Liver (tissue), 3 donors: ENCODE results near the gene TAOK2.

Experiments
- FOXA1 ChIP-seq: IDR thresholded peaks from 2 replicates; pipeline ENCODE4 v1.6.1; 2016; ENCODE audit warnings: antibody characterized with exemption
- NR2F2 ChIP-seq: IDR thresholded peaks from 2 replicates; pipeline ENCODE4 v1.6.1; 2016; ENCODE audit warnings: antibody characterized with exemption
- RAD21 ChIP-seq, 2 donors: IDR thresholded peaks; 2 replicates each; pipeline ENCODE4 v1.6.1; 2016; ENCODE audit warnings: antibody characterized with exemption in 2 of 2, mild to moderate bottlenecking in 2 of 2
- REST ChIP-seq: IDR thresholded peaks from 2 replicates; pipeline ENCODE4 v1.6.1; 2016; ENCODE audit warnings: antibody characterized with exemption, mild to moderate bottlenecking
- TAF1 ChIP-seq: conservative IDR thresholded peaks from 2 replicates; pipeline ENCODE4 v1.6.1; 2016; ENCODE audit warnings: antibody characterized with exemption, mild to moderate bottlenecking
- YY1 ChIP-seq: IDR thresholded peaks from 2 replicates; pipeline ENCODE4 v1.6.1; 2016; ENCODE audit warnings: antibody characterized with exemption, mild to moderate bottlenecking
- TF ChIP-seq, protein P1 (sequence below): IDR thresholded peaks from 2 replicates; pipeline ENCODE4 v1.6.1; 2016; ENCODE audit warnings: antibody characterized with exemption
- TF ChIP-seq, protein P2 (sequence below): fragments of 150-350 bp; IDR thresholded peaks from 2 replicates; pipeline ENCODE4 v1.5.1; 2017; ENCODE audit warnings: improper control_type of control experiment, low read depth, low read length; ENCODE audit not compliant: missing input control
- TF ChIP-seq, protein P3 (sequence below): IDR thresholded peaks from 2 replicates; pipeline ENCODE4 v1.6.1; 2016; ENCODE audit warnings: antibody characterized with exemption
- donor health status: healthy.
- donor health status: healthy.

GRCh38 chr16:29975811-29976511 lies 2.3 kb downstream of the TAOK2 start:
- TF ChIP-seq YY1 (no peak), RAD21 (IDR thresholded peaks at IDR 0.05) (no peak), REST (no peak), NR2F2 (no peak), TAF1 (no peak), FOXA1 (no peak)
- TF ChIP-seq, protein P1, sequence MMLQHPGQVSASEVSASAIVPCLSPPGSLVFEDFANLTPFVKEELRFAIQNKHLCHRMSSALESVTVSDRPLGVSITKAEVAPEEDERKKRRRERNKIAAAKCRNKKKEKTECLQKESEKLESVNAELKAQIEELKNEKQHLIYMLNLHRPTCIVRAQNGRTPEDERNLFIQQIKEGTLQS = no peak
- TF ChIP-seq, protein P2, sequence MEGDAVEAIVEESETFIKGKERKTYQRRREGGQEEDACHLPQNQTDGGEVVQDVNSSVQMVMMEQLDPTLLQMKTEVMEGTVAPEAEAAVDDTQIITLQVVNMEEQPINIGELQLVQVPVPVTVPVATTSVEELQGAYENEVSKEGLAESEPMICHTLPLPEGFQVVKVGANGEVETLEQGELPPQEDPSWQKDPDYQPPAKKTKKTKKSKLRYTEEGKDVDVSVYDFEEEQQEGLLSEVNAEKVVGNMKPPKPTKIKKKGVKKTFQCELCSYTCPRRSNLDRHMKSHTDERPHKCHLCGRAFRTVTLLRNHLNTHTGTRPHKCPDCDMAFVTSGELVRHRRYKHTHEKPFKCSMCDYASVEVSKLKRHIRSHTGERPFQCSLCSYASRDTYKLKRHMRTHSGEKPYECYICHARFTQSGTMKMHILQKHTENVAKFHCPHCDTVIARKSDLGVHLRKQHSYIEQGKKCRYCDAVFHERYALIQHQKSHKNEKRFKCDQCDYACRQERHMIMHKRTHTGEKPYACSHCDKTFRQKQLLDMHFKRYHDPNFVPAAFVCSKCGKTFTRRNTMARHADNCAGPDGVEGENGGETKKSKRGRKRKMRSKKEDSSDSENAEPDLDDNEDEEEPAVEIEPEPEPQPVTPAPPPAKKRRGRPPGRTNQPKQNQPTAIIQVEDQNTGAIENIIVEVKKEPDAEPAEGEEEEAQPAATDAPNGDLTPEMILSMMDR = no peak
- TF ChIP-seq, protein P3, sequence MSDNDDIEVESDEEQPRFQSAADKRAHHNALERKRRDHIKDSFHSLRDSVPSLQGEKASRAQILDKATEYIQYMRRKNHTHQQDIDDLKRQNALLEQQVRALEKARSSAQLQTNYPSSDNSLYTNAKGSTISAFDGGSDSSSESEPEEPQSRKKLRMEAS = no peak
